Measurements from ENCODE around the gene CEP83. TPM values are rescaled to one million over a fixed set of nuclear protein-coding genes. Genes with fewer than 3 reads are reported as not detected.

The CEP83 gene
- total and polyA plus RNA-seq, 7 donors, result 3.4 to 8.4 (median 6.5) TPM

GRCh38 chr12:94437303-94437702, 22.4 kb downstream of the CEP83 start:
- peaks cover 20% of the 10 kb centered on the region for H3K4me1 ChIP-seq
- no peak overlapping the region for H3K4me3 ChIP-seq
- DNase-seq, result no peak
- 96 to 97% (median 97%) methylated on average over 1 of the region's 1 CpG for WGBS, 3 donors
- TF ChIP-seq CTCF (IDR thresholded peaks at IDR 0.05), result no peak
- H3K27me3 ChIP-seq (ENCODE audit: insufficient read depth in 3 of 3, low read length in 2 of 3), result no peaks in the 10 kb centered on the region
- no peak overlapping the region for H3K27ac ChIP-seq
- ATAC-seq, result no peak
- peaks cover 0 to 3% of the 10 kb centered on the region in 2 donors for H3K36me3 ChIP-seq (ENCODE audit: insufficient read depth in 1 of 2, low read depth in 1 of 2)
- intact Hi-C loops (cut with DNase I), result loop anchor here in 1 of 2 donors (10.0 kb wide), 1 partner anchor 293 kb away; the partner anchor contains the start of gene PLXNC1
- no peaks in the 10 kb centered on the region for H3K9me3 ChIP-seq

DNA sequence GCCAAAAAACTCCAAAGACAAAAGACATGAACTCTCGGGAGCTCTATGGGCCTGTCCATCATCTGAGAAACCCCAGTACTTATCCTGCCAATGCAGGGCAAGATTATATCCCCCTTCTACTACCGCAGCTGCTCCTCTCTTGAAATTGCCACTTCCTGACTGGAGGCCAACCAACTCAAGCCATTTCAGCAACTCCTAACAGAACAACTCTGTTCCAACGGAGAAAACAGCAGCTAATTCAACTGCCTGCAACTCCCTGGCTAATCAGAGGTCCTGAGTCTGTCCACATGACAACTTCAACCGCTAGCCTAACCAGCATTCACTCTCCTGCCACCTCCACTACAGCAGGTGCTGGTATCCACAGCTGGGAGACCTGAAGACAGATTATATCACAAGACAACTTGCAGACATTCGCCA, 24.1 kb downstream of the CEP83 start:
- H3K9me3 ChIP-seq, result peaks cover 6% of the 10 kb centered on the region
- 17 to 26% (median 22%) methylated on average over 5 of the region's 5 CpGs for WGBS, 3 donors
- peaks cover 0 to 3% of the 10 kb centered on the region in 2 donors for H3K36me3 ChIP-seq (ENCODE audit: insufficient read depth in 1 of 2, low read depth in 1 of 2)
- H3K4me3 ChIP-seq, result no peak overlapping the region
- no peak for TF ChIP-seq CTCF (IDR thresholded peaks at IDR 0.05)
- H3K4me1 ChIP-seq, result peaks cover 20% of the 10 kb centered on the region
- no peaks in the 10 kb centered on the region for H3K27me3 ChIP-seq (ENCODE audit: insufficient read depth in 3 of 3, low read length in 2 of 3)
- DNase-seq (no peak), ATAC-seq (peak; percentile 30 to 46 (median 44))
- H3K27ac ChIP-seq, result no peak overlapping the region
- intact Hi-C loops (cut with DNase I), result loop anchor here in 1 of 2 donors (10.0 kb wide), 1 partner anchor 291 kb away; the partner anchor contains the start of gene PLXNC1

DNA sequence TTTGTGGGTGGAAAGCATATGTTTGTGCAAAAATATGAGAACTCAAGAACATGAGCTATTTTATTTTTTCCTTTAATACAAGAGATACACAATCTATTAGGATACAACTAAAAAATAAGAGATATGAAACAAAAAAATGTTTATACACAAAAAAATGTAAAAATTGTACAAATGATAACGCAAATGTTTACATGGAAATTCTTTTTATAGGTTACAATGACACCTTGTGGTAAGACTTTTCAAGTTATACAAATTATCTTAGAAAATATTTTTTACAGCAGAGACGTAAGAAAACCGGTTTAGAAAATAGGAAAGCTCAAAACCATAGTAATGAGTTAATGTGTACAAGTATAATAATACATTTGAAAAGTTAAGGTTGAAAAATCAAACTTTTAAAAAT, 25.5 kb downstream of the CEP83 start:
- Histone ChIP-seq H3K36me3 (ENCODE audit: insufficient read depth in 1 of 2, low read depth in 1 of 2) (peaks cover 0 to 3% of the 10 kb centered on the region in 2 donors), H3K9me3 (peaks cover 12% of the 10 kb centered on the region), H3K4me3 (no peak overlapping the region), H3K27me3 (ENCODE audit: insufficient read depth in 3 of 3, low read length in 2 of 3) (no peaks in the 10 kb centered on the region), H3K27ac (no peak overlapping the region), H3K4me1 (peaks cover 20% of the 10 kb centered on the region)
- intact Hi-C loops (cut with DNase I), result loop anchor here in 1 of 2 donors (10.0 kb wide), 1 partner anchor 289 kb away; the partner anchor contains the start of gene PLXNC1
- TF ChIP-seq CTCF (IDR thresholded peaks at IDR 0.05), result no peak
- ATAC-seq (no peak), DNase-seq (no peak)
- 71 to 74% (median 74%) methylated on average over 3 of the region's 3 CpGs for WGBS, 3 donors

DNA sequence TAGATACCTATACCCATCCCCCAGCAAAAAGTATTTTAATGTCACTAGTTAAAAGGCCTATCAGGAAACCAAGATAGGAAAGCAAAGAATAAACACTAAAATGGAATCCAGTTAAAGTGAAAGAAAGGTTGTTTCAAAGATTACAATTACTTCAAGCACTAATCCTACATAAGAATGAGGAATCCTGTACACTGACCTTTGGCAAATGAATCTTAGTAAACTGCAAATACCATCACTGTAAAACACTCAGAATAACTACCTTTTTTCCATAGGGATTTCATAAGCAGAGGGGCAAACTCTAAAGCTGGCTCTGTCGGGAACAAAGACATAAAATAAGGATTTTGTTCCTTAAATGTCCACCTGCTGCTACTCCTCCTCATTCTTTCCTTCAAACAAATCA, 25.9 kb downstream of the CEP83 start:
- DNase-seq (no peak), ATAC-seq (no peak)
- no peak overlapping the region for H3K4me3 ChIP-seq
- H3K27ac ChIP-seq, result no peak overlapping the region
- intact Hi-C loops (cut with DNase I), result loop anchor here in 1 of 2 donors (10.0 kb wide), 1 partner anchor 289 kb away; the partner anchor contains the start of gene PLXNC1
- H3K36me3 ChIP-seq (ENCODE audit: insufficient read depth in 1 of 2, low read depth in 1 of 2), result peaks cover 0 to 3% of the 10 kb centered on the region in 2 donors
- no peaks in the 10 kb centered on the region for H3K27me3 ChIP-seq (ENCODE audit: insufficient read depth in 3 of 3, low read length in 2 of 3)
- 37 to 49% (median 41%) methylated on average over 1 of the region's 1 CpG for WGBS, 3 donors
- H3K9me3 ChIP-seq, result peaks cover 12% of the 10 kb centered on the region
- peaks cover 20% of the 10 kb centered on the region for H3K4me1 ChIP-seq
- TF ChIP-seq CTCF (IDR thresholded peaks at IDR 0.05), result no peak

DNA sequence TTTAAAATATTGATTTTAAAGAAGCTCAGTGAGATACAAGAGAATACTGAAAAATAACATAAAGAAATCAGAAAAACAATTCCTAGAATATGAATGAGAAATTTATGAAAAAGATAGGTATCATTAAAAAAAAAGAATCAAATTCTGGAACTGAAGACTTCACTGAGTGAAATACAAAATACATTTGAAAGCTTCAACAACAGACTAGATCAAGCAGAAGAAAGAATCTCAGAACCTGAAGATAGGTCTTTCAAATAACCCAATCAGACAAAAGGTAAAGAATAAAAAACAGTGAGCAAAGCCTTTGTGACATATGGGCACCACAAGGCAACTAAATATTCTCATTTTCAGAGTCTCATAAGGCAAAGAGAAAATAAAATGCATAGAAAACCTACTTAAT, 29.4 kb downstream of the CEP83 start:
- Histone ChIP-seq H3K27ac (no peak overlapping the region), H3K36me3 (ENCODE audit: insufficient read depth in 1 of 2, low read depth in 1 of 2) (peaks cover 0 to 3% of the 10 kb centered on the region in 2 donors), H3K4me1 (peaks cover 18% of the 10 kb centered on the region), H3K9me3 (peaks cover 12% of the 10 kb centered on the region), H3K4me3 (no peak overlapping the region), H3K27me3 (ENCODE audit: insufficient read depth in 3 of 3, low read length in 2 of 3) (no peaks in the 10 kb centered on the region)
- DNase-seq (no peak), ATAC-seq (no peak)
- intact Hi-C loops (cut with DNase I), result loop anchor here in 1 of 2 donors (10.0 kb wide), 1 partner anchor 286 kb away; the partner anchor contains the start of gene PLXNC1
- no peak for TF ChIP-seq CTCF (IDR thresholded peaks at IDR 0.05)

Measured in psoas muscle (tissue), 8 donors.